A549 (cell line): Measurements from ENCODE around the gene TNIP2. TPM values are rescaled to one million over a fixed set of nuclear protein-coding genes. Genes with fewer than 3 reads are reported as not detected.
A peak's percentile ranks its signal among the peaks of the same experiment; 100 is the strongest.

Source experiments
- ATAC-seq, 2 experiments: fragments of 200-7000 bp in 1 of 2; fragments of >200 bp in 1 of 2; cut with Nextera tagmentation in 1 of 2; cut with Tn5 transposase in 1 of 2; 3 replicates each; pipeline versions ENCODE4 v1.8.0 to v1.9.1; 2018 to 2020; ENCODE audit warnings: mild to moderate bottlenecking in 1 of 2, moderate library complexity in 1 of 2
- CTCF ChIA-PET: fragments of 300-600 bp; sonication (Branson Sonifier 250); formaldehyde crosslinking; extraction: SDS; loops from one replicate; lab custom pipeline; 2021; ENCODE audit warnings: antibody characterized with exemption, inconsistent platforms; lab: Yijun Ruan, JAX
- POLR2A ChIA-PET: fragments of 350-600 bp; formaldehyde crosslinking; extraction: SDS; loops from one replicate; lab custom pipeline; 2021; ENCODE audit warnings: antibody characterized with exemption, inconsistent platforms; lab: Yijun Ruan, JAX
- DNase-seq, 2 experiments: peaks; one replicate each; pipeline versions ENCODE4 v3.0.0 to v3.0.0-alpha.2; 2011 to 2016; ENCODE audit warnings: low read depth in 1 of 2, low spot score in 1 of 2
- FAIRE-seq: peaks from 2 replicates; lab custom pipeline; 2011; peaks lifted over from hg19 to GRCh38; lab: Jason Lieb, UNC
- H3K27ac ChIP-seq, 2 experiments: fragments of >200 bp; sonication (Bioruptor Twin); formaldehyde crosslinking; 3 replicates each; pipeline ENCODE4 v1.5.1; 2016 to 2017
- H3K4me1 ChIP-seq: fragments of >200 bp; sonication (Bioruptor Twin); formaldehyde crosslinking; 3 replicates; pipeline ENCODE4 v1.6.1; 2016
- H3K4me2 ChIP-seq: fragments of >200 bp; sonication (Bioruptor Twin); formaldehyde crosslinking; 3 replicates; pipeline ENCODE4 v1.6.1; 2016
- H3K4me3 ChIP-seq: fragments of >200 bp; sonication (Bioruptor Twin); formaldehyde crosslinking; 3 replicates; pipeline ENCODE4 v1.5.1; 2016
- H3K9me3 ChIP-seq: fragments of >200 bp; sonication (Bioruptor Twin); formaldehyde crosslinking; 3 replicates; pipeline ENCODE4 v1.6.1; 2016
- BHLHE40 ChIP-seq: IDR thresholded peaks from 2 replicates; pipeline ENCODE4 v1.6.1; 2012; ENCODE audit warnings: low read depth, low read length, inconsistent platforms
- CBX2 ChIP-seq: fragments of 200-600 bp; sonication (generic); IDR thresholded peaks from 2 replicates; pipeline ENCODE4 v1.6.1; 2016; ENCODE audit warnings: low read depth, mild to moderate bottlenecking, borderline replicate concordance
- CHD2 ChIP-seq: fragments of 150-350 bp; IDR thresholded peaks from 2 replicates; pipeline ENCODE4 v1.6.1; 2014; ENCODE audit warnings: low read length; ENCODE audit not compliant: partially characterized antibody
- EP300 ChIP-seq, 2 experiments: fragments of >200 bp; sonication (Bioruptor Twin); formaldehyde crosslinking; IDR thresholded peaks; 2 replicates in 1 of 2; 3 replicates in 1 of 2; pipeline ENCODE4 v1.6.1; 2016 to 2017
- FOSB ChIP-seq: fragments of 250-450 bp; sonication (Bioruptor Pico); IDR thresholded peaks from 2 replicates; pipeline ENCODE4 v1.5.0; 2020; ENCODE audit warnings: mild to moderate bottlenecking, moderate library complexity
- HDAC2 ChIP-seq: fragments of 200-600 bp; sonication (generic); IDR thresholded peaks from 2 replicates; pipeline ENCODE4 v1.6.1; 2016
- HEYL ChIP-seq: fragments of 250-450 bp; sonication (Bioruptor Pico); IDR thresholded peaks from 2 replicates; pipeline ENCODE4 v1.8.0; 2021; ENCODE audit warnings: mild to moderate bottlenecking, moderate library complexity
- HOXB5 ChIP-seq: fragments of 250-450 bp; sonication (Bioruptor Pico); IDR thresholded peaks from 2 replicates; pipeline ENCODE4 v1.5.0; 2020; ENCODE audit warnings: mild to moderate bottlenecking, moderate library complexity
- JUNB ChIP-seq: fragments of >200 bp; sonication (Bioruptor Twin); formaldehyde crosslinking; IDR thresholded peaks from 2 replicates; pipeline ENCODE4 v1.6.1; 2016
- MAFK ChIP-seq: fragments of 450-650 bp; IDR thresholded peaks from 2 replicates; pipeline ENCODE4 v1.6.1; 2014; ENCODE audit not compliant: partially characterized antibody
- MAZ ChIP-seq: fragments of 150-350 bp; IDR thresholded peaks from 2 replicates; pipeline ENCODE4 v1.6.1; 2014; ENCODE audit warnings: antibody characterized with exemption, low read depth, low read length, borderline replicate concordance
- MYC ChIP-seq: IDR thresholded peaks from 2 replicates; pipeline ENCODE4 v1.6.1; 2012; ENCODE audit warnings: mild to moderate bottlenecking, inconsistent platforms, low read length, improper control_type of control experiment, borderline replicate concordance
- NR3C1 ChIP-seq: fragments of >200 bp; sonication (Bioruptor Twin); formaldehyde crosslinking; IDR thresholded peaks from 3 replicates; pipeline ENCODE4 v1.6.1; 2017
- RARB ChIP-seq: fragments of 250-450 bp; sonication (Bioruptor Pico); IDR thresholded peaks from 2 replicates; pipeline ENCODE4 v1.8.0; 2021; ENCODE audit warnings: mild to moderate bottlenecking, moderate library complexity
- RNF2 ChIP-seq: fragments of 200-600 bp; sonication (generic); IDR thresholded peaks from 2 replicates; pipeline ENCODE4 v1.6.1; 2016; ENCODE audit warnings: low read depth, mild to moderate bottlenecking, antibody characterized with exemption, moderate library complexity, borderline replicate concordance
- TP53 ChIP-seq: fragments of 250-450 bp; sonication (Bioruptor Pico); IDR thresholded peaks from 2 replicates; pipeline ENCODE4 v1.5.0; 2021; ENCODE audit warnings: mild to moderate bottlenecking, moderate library complexity
- ZC3H11A ChIP-seq: fragments of 450-650 bp; IDR thresholded peaks from 2 replicates; pipeline ENCODE4 v1.6.1; 2014; ENCODE audit warnings: antibody characterized with exemption, mild to moderate bottlenecking
- ZFP36 ChIP-seq: fragments of 450-650 bp; IDR thresholded peaks from 2 replicates; pipeline ENCODE4 v1.6.1; 2014; ENCODE audit warnings: borderline replicate concordance; ENCODE audit not compliant: partially characterized antibody
- ZSCAN20 ChIP-seq: fragments of 250-450 bp; sonication (Bioruptor Pico); IDR thresholded peaks from 2 replicates; pipeline ENCODE4 v1.8.0; 2022; ENCODE audit warnings: mild to moderate bottlenecking, moderate library complexity
- WGBS: methylation state at CpG from one replicate; pipeline ENCODE4 v1.1.6; 2017; ENCODE audit errors: missing lambda C conversion rate; 5-methylcytosine and 5-hydroxymethylcytosine counted together
- polyA plus RNA-seq, 4 experiments: library from polyadenylated mRNA; depleted of rRNA in 3 of 4; stranded (reverse); fragments of >200 nt; fragmentation: RNase III in 1 of 4; extraction: RNeasy Plus Mini Kit Qiagen cat#74134 plus additional on column Dnase treatment in 1 of 4; gene quantifications; 2 replicates in 3 of 4; 3 replicates in 1 of 4; pipeline ENCODE4 v1.2.3, GENCODE V29; 2011 to 2017
- TF ChIP-seq, protein P1 (sequence below): IDR thresholded peaks from 2 replicates; pipeline ENCODE4 v1.6.1; 2012; ENCODE audit warnings: low read depth, borderline replicate concordance
- TF ChIP-seq, protein P2 (sequence below): fragments of 200-600 bp; sonication (generic); IDR thresholded peaks from 2 replicates; pipeline ENCODE4 v1.6.1; 2016; ENCODE audit warnings: antibody characterized with exemption, mild to moderate bottlenecking, moderate library complexity
- TF ChIP-seq, protein P3 (sequence below): fragments of >200 bp; sonication (Bioruptor Twin); formaldehyde crosslinking; IDR thresholded peaks from 2 replicates; pipeline ENCODE4 v1.6.1; 2016
- TF ChIP-seq, protein P4 (sequence below): fragments of 150-350 bp; IDR thresholded peaks from 2 replicates; pipeline ENCODE4 v1.6.1; 2014; ENCODE audit warnings: low read depth, mild to moderate bottlenecking, low read length

The TNIP2 gene
- polyA plus RNA-seq, 2 of the 4 experiments (the other 2 are of a cell fraction), result 20.0 to 27.9 TPM

DNA sequence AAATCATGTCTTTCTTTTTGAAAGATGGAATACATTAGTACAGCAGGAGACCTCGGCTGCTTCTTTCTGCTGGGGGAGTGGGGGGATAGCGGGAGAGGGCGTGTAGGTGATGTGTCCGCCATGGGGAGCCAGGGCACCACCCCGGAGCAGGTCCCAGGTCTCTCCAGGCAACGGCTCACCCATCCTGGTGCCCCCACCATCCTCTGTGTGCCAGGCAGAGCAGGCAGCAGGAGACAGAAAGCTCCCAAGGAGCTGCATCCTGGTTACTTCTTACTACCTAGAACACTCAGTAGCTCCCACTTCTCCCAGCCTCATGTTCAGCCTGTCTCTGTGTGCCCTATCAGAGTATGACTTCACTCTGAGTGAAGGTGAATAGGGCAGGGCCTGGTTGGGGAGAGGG lies 23.6 kb downstream of the TNIP2 start:
- DNase-seq, result no peak
- TF ChIP-seq ZSCAN20 (CRISPR knock-in tag), result no peak
- 94% methylated on average over 6 of the region's 6 CpGs for WGBS
- CTCF ChIA-PET, result interaction anchor here (1.0 to 1.5 kb wide), 2 partner anchors 10 to 23 kb away, joined by 3 read pairs; partner anchors contain the start of gene TNIP2
- H3K4me3 ChIP-seq, result no peak overlapping the region
- H3K27ac ChIP-seq, result no peak overlapping the region
- H3K9me3 ChIP-seq, result no peaks in the 10 kb centered on the region
- FAIRE-seq, result no peak
- POLR2A ChIA-PET, result no interaction called here
- H3K4me1 ChIP-seq, result no peaks in the 10 kb centered on the region
- ATAC-seq, result peak in 1 of 2 experiments; percentile 26; a peak in 1 of 6 replicates
- no peak overlapping the region for H3K4me2 ChIP-seq

DNA sequence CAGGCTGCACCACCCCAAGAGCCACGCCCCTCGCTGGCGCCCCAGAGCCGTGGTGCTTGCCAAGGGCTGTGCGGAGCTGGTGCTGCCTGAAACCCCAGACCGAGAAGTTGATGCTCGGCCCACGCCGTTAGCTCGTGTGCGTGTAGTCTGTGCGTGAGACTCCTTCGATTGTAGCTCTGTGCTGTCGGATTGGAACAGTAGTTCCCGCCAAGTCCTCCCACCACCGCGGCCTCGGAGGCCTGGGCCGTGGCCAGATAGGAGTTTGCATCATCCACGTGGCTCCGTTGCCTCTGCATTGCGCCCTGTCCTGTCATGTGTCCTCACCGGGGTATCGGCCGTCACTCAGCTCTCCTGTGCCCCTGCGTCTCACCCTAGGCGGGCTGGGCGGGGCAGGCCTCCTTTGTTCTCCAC lies 24.2 kb downstream of the TNIP2 start:
- no peak for DNase-seq
- WGBS, result 94% methylated on average over 21 of the region's 28 CpGs
- Histone ChIP-seq H3K4me2 (no peak overlapping the region), H3K4me1 (no peaks in the 10 kb centered on the region), H3K27ac (no peak overlapping the region), H3K9me3 (no peaks in the 10 kb centered on the region), H3K4me3 (no peak overlapping the region)
- ATAC-seq, result no peak; a peak in 1 of 6 replicates
- POLR2A ChIA-PET, result no interaction called here
- no peak for TF ChIP-seq CBX2
- no peak for TF ChIP-seq ZFP36
- no peak for TF ChIP-seq HOXB5
- no peak for TF ChIP-seq MAZ
- no peak for TF ChIP-seq ZSCAN20 (CRISPR knock-in tag)
- TF ChIP-seq, protein P1, sequence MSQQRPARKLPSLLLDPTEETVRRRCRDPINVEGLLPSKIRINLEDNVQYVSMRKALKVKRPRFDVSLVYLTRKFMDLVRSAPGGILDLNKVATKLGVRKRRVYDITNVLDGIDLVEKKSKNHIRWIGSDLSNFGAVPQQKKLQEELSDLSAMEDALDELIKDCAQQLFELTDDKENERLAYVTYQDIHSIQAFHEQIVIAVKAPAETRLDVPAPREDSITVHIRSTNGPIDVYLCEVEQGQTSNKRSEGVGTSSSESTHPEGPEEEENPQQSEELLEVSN, result no peak
- TF ChIP-seq, protein P2, sequence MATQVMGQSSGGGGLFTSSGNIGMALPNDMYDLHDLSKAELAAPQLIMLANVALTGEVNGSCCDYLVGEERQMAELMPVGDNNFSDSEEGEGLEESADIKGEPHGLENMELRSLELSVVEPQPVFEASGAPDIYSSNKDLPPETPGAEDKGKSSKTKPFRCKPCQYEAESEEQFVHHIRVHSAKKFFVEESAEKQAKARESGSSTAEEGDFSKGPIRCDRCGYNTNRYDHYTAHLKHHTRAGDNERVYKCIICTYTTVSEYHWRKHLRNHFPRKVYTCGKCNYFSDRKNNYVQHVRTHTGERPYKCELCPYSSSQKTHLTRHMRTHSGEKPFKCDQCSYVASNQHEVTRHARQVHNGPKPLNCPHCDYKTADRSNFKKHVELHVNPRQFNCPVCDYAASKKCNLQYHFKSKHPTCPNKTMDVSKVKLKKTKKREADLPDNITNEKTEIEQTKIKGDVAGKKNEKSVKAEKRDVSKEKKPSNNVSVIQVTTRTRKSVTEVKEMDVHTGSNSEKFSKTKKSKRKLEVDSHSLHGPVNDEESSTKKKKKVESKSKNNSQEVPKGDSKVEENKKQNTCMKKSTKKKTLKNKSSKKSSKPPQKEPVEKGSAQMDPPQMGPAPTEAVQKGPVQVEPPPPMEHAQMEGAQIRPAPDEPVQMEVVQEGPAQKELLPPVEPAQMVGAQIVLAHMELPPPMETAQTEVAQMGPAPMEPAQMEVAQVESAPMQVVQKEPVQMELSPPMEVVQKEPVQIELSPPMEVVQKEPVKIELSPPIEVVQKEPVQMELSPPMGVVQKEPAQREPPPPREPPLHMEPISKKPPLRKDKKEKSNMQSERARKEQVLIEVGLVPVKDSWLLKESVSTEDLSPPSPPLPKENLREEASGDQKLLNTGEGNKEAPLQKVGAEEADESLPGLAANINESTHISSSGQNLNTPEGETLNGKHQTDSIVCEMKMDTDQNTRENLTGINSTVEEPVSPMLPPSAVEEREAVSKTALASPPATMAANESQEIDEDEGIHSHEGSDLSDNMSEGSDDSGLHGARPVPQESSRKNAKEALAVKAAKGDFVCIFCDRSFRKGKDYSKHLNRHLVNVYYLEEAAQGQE, result no peak
- no peak for TF ChIP-seq MYC
- TF ChIP-seq MAFK, result no peak
- no peak for TF ChIP-seq JUNB
- TF ChIP-seq EP300 (IDR thresholded peaks at IDR 0.05), result no peak
- TF ChIP-seq, protein P3, sequence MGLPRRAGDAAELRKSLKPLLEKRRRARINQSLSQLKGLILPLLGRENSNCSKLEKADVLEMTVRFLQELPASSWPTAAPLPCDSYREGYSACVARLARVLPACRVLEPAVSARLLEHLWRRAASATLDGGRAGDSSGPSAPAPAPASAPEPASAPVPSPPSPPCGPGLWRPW, result no peak
- TF ChIP-seq HDAC2, result no peak
- TF ChIP-seq HEYL (CRISPR knock-in tag), result no peak
- FAIRE-seq, result no peak
- CTCF ChIA-PET, result interaction anchor here (1.0 to 1.5 kb wide), 2 partner anchors 10 to 24 kb away, joined by 3 read pairs; partner anchors contain the start of gene TNIP2

DNA sequence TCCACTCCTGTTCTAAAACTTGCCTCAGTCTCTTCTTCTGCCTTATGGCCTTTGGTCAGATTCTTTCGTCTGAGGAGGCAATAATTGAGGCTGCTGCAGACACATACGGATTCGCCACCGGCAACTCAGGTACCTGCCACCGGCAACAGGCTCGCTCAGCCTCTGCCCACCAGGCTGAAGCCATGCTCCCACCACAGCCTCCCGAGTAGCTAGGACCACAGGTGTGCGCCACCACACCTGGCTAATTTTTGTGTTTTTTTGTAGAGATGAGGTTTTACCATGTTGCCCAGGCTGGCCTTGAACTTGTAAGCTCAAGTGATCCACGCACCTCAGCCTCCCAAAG lies 26.6 kb downstream of the TNIP2 start:
- POLR2A ChIA-PET, result no interaction called here
- no peak for FAIRE-seq
- no peak overlapping the region for H3K4me2 ChIP-seq
- no peak for ATAC-seq
- CTCF ChIA-PET, result interaction anchor here (1.3 kb wide), 1 partner anchor 35 kb away, joined by 3 read pairs; no protein-coding TSS in a partner anchor
- TF ChIP-seq NR3C1 (no peak), MAFK (no peak), FOSB (CRISPR knock-in tag) (no peak), CHD2 (no peak), RARB (no peak), HOXB5 (no peak), BHLHE40 (no peak), RNF2 (no peak), TP53 (CRISPR knock-in tag) (no peak), MYC (no peak), HDAC2 (no peak), ZC3H11A (no peak)
- TF ChIP-seq, protein P1, result no peak
- TF ChIP-seq, protein P4, sequence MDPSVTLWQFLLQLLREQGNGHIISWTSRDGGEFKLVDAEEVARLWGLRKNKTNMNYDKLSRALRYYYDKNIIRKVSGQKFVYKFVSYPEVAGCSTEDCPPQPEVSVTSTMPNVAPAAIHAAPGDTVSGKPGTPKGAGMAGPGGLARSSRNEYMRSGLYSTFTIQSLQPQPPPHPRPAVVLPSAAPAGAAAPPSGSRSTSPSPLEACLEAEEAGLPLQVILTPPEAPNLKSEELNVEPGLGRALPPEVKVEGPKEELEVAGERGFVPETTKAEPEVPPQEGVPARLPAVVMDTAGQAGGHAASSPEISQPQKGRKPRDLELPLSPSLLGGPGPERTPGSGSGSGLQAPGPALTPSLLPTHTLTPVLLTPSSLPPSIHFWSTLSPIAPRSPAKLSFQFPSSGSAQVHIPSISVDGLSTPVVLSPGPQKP, result no peak
- no peaks in the 10 kb centered on the region for H3K4me1 ChIP-seq
- H3K9me3 ChIP-seq, result no peaks in the 10 kb centered on the region
- 98% methylated on average over 6 of the region's 9 CpGs for WGBS
- DNase-seq, result no peak
- no peak overlapping the region for H3K27ac ChIP-seq
- H3K4me3 ChIP-seq, result no peak overlapping the region
